A673 (cell line): Measurements from ENCODE around the gene LRP8. TPM values are rescaled to one million over a fixed set of nuclear protein-coding genes. Genes with fewer than 3 reads are reported as not detected.

Experiments used
- BruUV-seq: library from RNA; stranded (reverse); fragments of 400-500 nt; replicated peaks from 2 replicates; lab custom pipeline; 2021; lab: Mats Ljungman, UMichigan
- CTCF ChIA-PET: fragments of 300-600 bp; sonication (Branson Sonifier 250); formaldehyde crosslinking; loops from one replicate; lab custom pipeline; 2022; ENCODE audit warnings: antibody characterized with exemption; lab: Charles Lee
- POLR2A ChIA-PET: fragments of 300-600 bp; sonication (Branson Sonifier 250); formaldehyde crosslinking; loops from one replicate; lab custom pipeline; 2022; ENCODE audit warnings: antibody characterized with exemption; ENCODE audit not compliant: low non-redundant PET; lab: Charles Lee
- DNase-seq: peaks from one replicate; pipeline ENCODE4 v3.0.0-alpha.2; 2015; ENCODE audit warnings: low spot score
- H3K27ac ChIP-seq: fragments of 200-600 bp; sonication (generic); 2 replicates; pipeline ENCODE4 v1.5.1; 2016; ENCODE audit warnings: mixed run types, low read depth, mild to moderate bottlenecking, mixed read lengths, antibody characterized with exemption, low read length; ENCODE audit not compliant: poor library complexity, severe bottlenecking
- H3K27me3 ChIP-seq: fragments of 200-600 bp; sonication (generic); replicated peaks from 2 replicates; pipeline ENCODE4 v1.6.1; 2017; ENCODE audit warnings: mixed run types, low read depth, mild to moderate bottlenecking, mixed read lengths, antibody characterized with exemption, low read length; ENCODE audit not compliant: insufficient read depth, poor library complexity
- H3K36me3 ChIP-seq: fragments of 200-600 bp; sonication (generic); 2 replicates; pipeline ENCODE4 v1.6.1; 2016; ENCODE audit warnings: mixed run types, mild to moderate bottlenecking, mixed read lengths, antibody characterized with exemption, low read length; ENCODE audit not compliant: insufficient read depth, poor library complexity, severe bottlenecking
- H3K4me1 ChIP-seq: fragments of 200-600 bp; sonication (generic); 2 replicates; pipeline ENCODE4 v1.6.1; 2017; ENCODE audit warnings: mixed run types, mild to moderate bottlenecking, mixed read lengths, antibody characterized with exemption, low read length; ENCODE audit not compliant: insufficient read depth, poor library complexity, severe bottlenecking
- H3K4me3 ChIP-seq: fragments of 200-600 bp; sonication (generic); 2 replicates; pipeline ENCODE4 v1.5.1; 2016; ENCODE audit warnings: low read depth, mixed run types, mild to moderate bottlenecking, mixed read lengths, low read length; ENCODE audit not compliant: poor library complexity, severe bottlenecking
- H3K9me3 ChIP-seq: fragments of 200-600 bp; sonication (generic); 2 replicates; pipeline ENCODE4 v1.6.1; 2016; ENCODE audit warnings: mixed run types, low read depth, mild to moderate bottlenecking, mixed read lengths, antibody characterized with exemption, low read length; ENCODE audit not compliant: poor library complexity, severe bottlenecking
- CTCF ChIP-seq: fragments of 300-800, 200-600 bp; sonication (generic); conservative IDR thresholded peaks from 2 replicates; pipeline ENCODE4 v1.5.1; 2017; ENCODE audit warnings: low read depth, mild to moderate bottlenecking, antibody characterized with exemption, low read length, moderate library complexity, mixed read lengths
- EZH2 ChIP-seq: fragments of 200-600 bp; sonication (generic); IDR thresholded peaks from 2 replicates; pipeline ENCODE4 v1.6.1; 2017; ENCODE audit warnings: borderline replicate concordance, low read depth, mild to moderate bottlenecking, mixed read lengths, antibody characterized with exemption, low read length; ENCODE audit not compliant: poor library complexity, severe bottlenecking
- intact Hi-C: fragments of 100-400 bp; cut with micrococcal nuclease; formaldehyde crosslinking; loops from one replicate; pipeline ENCODE4 v1.10.0; 2022; ENCODE audit not compliant: unreplicated experiment
- total RNA-seq: library from RNA; stranded (reverse); gene quantifications from 2 replicates; pipeline ENCODE4 v1.2.3, GENCODE V29; 2021

The LRP8 gene
- total RNA-seq, 1 experiment from 2014 or later, result 24.7 TPM

- BruUV-seq, result no TSS peak
- peaks cover 9% of the 10 kb centered on the region for H3K4me1 ChIP-seq
- H3K9me3 ChIP-seq, result no peaks in the 10 kb centered on the region
- H3K27ac ChIP-seq, result no peak overlapping the region
- no peaks in the 10 kb centered on the region for H3K27me3 ChIP-seq
- TF ChIP-seq EZH2 (no peak), CTCF (no peak)
- no peak for DNase-seq
- intact Hi-C loops, result no loop called here
- ChIA-PET POLR2A (no interaction called here), CTCF (no interaction called here)
- H3K36me3 ChIP-seq, result no peaks in the 10 kb centered on the region
- no peak overlapping the region for H3K4me3 ChIP-seq
These were observed 7.2 kb downstream of the LRP8 start for GRCh38 chr1:53320646-53321045.

DNA sequence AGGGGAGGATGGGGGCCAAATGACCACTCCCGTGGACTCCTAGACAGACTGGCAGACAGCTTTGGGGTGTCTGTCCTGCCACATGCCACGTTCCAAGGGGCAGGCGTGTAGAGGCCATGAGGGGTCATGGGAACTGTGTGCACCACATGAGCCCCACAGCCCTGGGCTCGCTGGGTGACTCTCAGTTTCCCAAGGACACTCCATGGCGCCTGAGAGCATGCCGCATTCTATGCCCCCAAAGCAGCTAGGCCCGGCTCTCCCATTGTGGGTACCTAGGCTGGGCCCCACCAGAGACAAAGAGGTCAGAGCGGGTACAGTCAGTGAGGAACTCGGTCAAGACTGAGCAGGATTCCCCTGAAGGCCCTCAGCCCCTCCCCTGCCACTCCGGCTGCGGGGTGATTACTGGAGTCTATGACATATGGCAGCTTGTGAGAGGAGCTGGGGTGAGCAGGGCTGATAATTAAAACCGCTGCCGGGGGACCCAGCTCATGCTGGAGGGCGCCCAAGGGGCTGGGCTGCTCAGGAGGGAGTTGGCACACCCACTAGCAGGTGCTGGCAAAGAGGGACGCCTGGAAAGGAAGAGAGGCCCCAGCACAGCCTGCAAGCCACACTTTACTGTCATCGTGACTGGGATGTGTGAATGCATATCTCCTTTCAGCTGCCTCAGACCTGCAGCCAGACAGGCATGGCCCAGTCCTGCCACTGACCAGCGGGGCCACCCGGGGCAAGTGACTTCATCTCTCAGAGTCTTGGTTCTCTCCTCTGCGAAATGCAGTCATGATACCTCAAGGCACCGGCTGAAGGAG lies 8.4 kb downstream of the LRP8 start:
- intact Hi-C loops, result no loop called here
- POLR2A ChIA-PET, result no interaction called here
- no TSS peak for BruUV-seq
- no peaks in the 10 kb centered on the region for H3K9me3 ChIP-seq
- H3K4me1 ChIP-seq, result peaks cover 4% of the 10 kb centered on the region
- TF ChIP-seq CTCF, result no peak
- TF ChIP-seq EZH2, result no peak
- H3K27me3 ChIP-seq, result no peaks in the 10 kb centered on the region
- CTCF ChIA-PET, result no interaction called here
- no peaks in the 10 kb centered on the region for H3K36me3 ChIP-seq
- no peak overlapping the region for H3K4me3 ChIP-seq
- H3K27ac ChIP-seq, result no peak overlapping the region
- DNase-seq, result no peak

DNA sequence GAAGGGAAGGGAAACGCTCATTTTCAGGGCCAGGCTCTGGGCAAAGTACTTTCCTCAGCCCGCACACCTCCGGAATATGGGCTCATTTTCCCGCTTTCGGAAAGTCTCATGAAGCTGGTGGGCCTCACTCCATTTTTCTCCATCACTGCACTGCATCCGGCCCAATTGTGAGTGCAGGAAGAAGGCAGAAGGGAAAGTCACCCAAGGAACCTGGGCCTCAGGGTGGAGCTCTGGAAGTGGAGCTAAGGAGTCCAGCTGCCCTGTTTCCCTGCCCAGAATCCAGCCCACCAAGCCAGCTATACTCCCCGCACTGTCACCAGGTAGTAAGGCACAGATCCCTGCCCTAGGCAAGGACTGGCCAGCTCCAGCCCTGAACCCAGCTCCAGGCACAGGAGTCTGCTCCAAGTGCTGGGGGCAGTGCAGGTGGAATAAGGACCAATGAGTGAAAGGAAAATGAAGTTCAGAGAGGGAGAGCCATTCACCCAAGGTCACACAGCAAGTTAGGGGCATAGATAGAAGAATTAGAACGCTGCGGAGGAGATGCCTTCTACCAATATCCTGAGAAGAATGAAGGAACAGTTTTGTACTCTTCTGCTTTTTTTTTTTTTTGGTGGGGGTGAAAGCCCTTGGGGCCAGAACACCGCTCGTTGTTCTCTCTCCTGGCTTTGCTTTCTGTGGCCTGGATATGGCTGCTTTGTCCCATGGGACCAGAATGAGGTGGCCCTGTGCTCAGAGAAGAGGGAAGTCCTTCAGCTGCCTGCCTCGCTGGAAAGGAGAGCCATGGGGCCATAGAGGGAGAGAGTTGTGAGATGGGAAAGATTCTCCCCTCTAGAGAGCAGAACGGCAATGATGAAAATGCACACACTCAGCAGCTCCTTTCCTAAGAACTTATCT lies 10.0 kb downstream of the LRP8 start:
- CTCF ChIA-PET, result interaction anchor here (0.5 kb wide), 1 partner anchor 176 kb away, joined by 3 read pairs; no protein-coding TSS in a partner anchor
- DNase-seq, result no peak
- H3K9me3 ChIP-seq, result no peaks in the 10 kb centered on the region
- POLR2A ChIA-PET, result no interaction called here
- no peaks in the 10 kb centered on the region for H3K36me3 ChIP-seq
- H3K27ac ChIP-seq, result no peak overlapping the region
- no peaks in the 10 kb centered on the region for H3K27me3 ChIP-seq
- TF ChIP-seq EZH2, result no peak
- TF ChIP-seq CTCF, result no peak
- intact Hi-C loops, result no loop called here
- peaks cover 4% of the 10 kb centered on the region for H3K4me1 ChIP-seq
- no TSS peak for BruUV-seq
- no peak overlapping the region for H3K4me3 ChIP-seq
